Astrocyte (in vitro differentiated cells and primary cell): ENCODE measurements around the gene DPAGT1.

Experiments used
- EZH2 ChIP-seq: IDR thresholded peaks from 2 replicates; pipeline ENCODE4 v1.6.1; 2012; ENCODE audit warnings: mild to moderate bottlenecking, low read length, inconsistent platforms; ENCODE audit not compliant: insufficient read depth
- TF ChIP-seq, protein P1 (sequence below): IDR thresholded peaks from 2 replicates; pipeline ENCODE4 v1.5.1; 2011; ENCODE audit warnings: low read depth, mild to moderate bottlenecking, inconsistent platforms, low read length, moderate library complexity; ENCODE audit not compliant: insufficient read depth

DNA sequence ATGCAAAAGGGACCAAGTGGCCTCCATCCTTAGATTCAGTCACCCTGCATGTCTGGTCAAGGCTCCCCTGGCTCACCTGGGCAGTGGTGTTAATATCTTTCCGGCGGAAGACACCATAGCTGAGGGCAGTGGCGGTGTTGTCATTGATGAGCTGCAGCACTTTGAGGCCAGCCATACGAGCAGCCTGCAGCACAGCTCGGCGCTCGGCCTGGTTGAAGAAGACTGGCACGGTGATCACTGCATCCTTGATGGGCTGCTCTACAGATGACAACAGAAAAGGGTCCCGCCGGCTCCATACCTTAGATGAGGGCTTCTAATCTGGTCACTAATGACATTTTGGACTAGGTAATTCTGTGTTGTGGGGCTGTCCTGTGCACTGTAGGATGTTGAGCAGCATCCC lies 47.2 kb downstream of the DPAGT1 start:
- TF ChIP-seq, protein P1, sequence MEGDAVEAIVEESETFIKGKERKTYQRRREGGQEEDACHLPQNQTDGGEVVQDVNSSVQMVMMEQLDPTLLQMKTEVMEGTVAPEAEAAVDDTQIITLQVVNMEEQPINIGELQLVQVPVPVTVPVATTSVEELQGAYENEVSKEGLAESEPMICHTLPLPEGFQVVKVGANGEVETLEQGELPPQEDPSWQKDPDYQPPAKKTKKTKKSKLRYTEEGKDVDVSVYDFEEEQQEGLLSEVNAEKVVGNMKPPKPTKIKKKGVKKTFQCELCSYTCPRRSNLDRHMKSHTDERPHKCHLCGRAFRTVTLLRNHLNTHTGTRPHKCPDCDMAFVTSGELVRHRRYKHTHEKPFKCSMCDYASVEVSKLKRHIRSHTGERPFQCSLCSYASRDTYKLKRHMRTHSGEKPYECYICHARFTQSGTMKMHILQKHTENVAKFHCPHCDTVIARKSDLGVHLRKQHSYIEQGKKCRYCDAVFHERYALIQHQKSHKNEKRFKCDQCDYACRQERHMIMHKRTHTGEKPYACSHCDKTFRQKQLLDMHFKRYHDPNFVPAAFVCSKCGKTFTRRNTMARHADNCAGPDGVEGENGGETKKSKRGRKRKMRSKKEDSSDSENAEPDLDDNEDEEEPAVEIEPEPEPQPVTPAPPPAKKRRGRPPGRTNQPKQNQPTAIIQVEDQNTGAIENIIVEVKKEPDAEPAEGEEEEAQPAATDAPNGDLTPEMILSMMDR, result no peak
- TF ChIP-seq EZH2, result no peak
